OCI-LY1 (cell line): ENCODE measurements around the gene LMNA.

Experiments used
- CTCF ChIP-seq: fragments of 200-600 bp; sonication (generic), shearing (Covaris generic); IDR thresholded peaks from 2 replicates; pipeline ENCODE4 v1.5.1; 2017; ENCODE audit warnings: mild to moderate bottlenecking, antibody characterized with exemption, low read length, moderate library complexity, mixed read lengths
- EZH2 ChIP-seq: fragments of 200-600 bp; sonication (generic), shearing (Covaris generic); IDR thresholded peaks from 2 replicates; pipeline ENCODE4 v1.8.0; 2017; ENCODE audit warnings: borderline replicate concordance, mixed run types, mild to moderate bottlenecking, antibody characterized with exemption, low read length, moderate library complexity, mixed read lengths

- TF ChIP-seq EZH2 (no peak), CTCF (no peak)
These were observed 24.0 kb downstream of the LMNA start for GRCh38 chr1:156138458-156138867.
